ENCODE data around the gene SPTBN5. TPM values are rescaled to one million over a fixed set of nuclear protein-coding genes. Genes with fewer than 3 reads are reported as not detected.

The SPTBN5 gene
- total and polyA plus RNA-seq, 2 donors (not counting 1 experiment from before 2014, with no cell fraction given), result 0.55 to 1.4 TPM

DNA sequence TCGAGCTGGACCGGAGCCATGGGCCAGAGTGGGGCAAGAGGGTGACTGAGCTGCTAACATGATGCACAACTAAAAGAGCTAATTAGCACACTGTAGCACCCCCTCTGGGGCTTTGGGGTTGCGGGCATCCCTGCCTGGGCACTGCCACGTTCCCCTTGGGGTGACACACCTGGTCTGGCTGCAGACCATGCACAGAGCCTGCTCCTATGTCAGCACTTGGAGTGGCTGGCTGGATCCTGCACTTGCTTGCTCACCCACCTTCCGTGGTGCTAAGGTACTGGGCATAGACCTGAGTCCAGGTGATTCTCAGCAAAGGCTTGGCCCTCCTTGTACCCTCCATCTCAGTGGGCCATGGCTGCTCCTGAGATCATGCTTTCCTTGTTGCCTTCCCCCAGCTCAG lies 12.8 kb upstream of the SPTBN5 start:
- Mint-ChIP-seq H3K4me1 (peaks cover 6% of the 10 kb centered on the region), H3K9me3 (ENCODE audit: insufficient read depth) (no peaks in the 10 kb centered on the region), H3K4me3 (no peak overlapping the region), H3K27me3 (no peaks in the 10 kb centered on the region), H3K27ac (no peak overlapping the region)
- intact Hi-C loops (cut with micrococcal nuclease), result no loop called here
- peaks cover 15 to 39% of the 10 kb centered on the region in 2 experiments for H3K36me3 ChIP-seq (replicated peaks in 1 of 2; ENCODE audit: control extremely low read depth in 1 of 2, control insufficient read depth in 1 of 2, extremely low read depth in 1 of 2, insufficient read depth in 2 of 2, low read length in 1 of 2)
- 97% methylated on average over 5 of the region's 5 CpGs for WGBS (ENCODE audit: insufficient coverage)
- peaks cover 4% of the 10 kb centered on the region for H3K79me2 ChIP-seq (ENCODE audit: control insufficient read depth, insufficient read depth, low read length)
- H3K4me2 ChIP-seq (replicated peaks; ENCODE audit: low read depth, low read length, poor library complexity, severe bottlenecking), result no peak overlapping the region
- no peaks in the 10 kb centered on the region for H4K20me1 ChIP-seq (ENCODE audit: control insufficient read depth, insufficient read depth, low read length, poor library complexity, severe bottlenecking)
- H3K27ac ChIP-seq (ENCODE audit: low read length in 2 of 2), result no peak overlapping the region
- no peak overlapping the region for H3K4me3 ChIP-seq (ENCODE audit: control extremely low read depth in 1 of 5, extremely low read depth in 1 of 5, insufficient read depth in 1 of 5, low read depth in 2 of 5, low read length in 4 of 5)
- H3K9me3 ChIP-seq (ENCODE audit: control extremely low read depth in 1 of 3, control insufficient read depth in 2 of 3, insufficient read depth in 1 of 3, low read length in 2 of 3), result peaks cover 0 to 12% (median 10%) of the 10 kb centered on the region in 3 donors
- peaks cover 0 to 4% of the 10 kb centered on the region in 2 donors for H3K4me1 ChIP-seq (ENCODE audit: control insufficient read depth in 2 of 2, insufficient read depth in 2 of 2, low read length in 2 of 2)
- H3K9ac ChIP-seq (ENCODE audit: low read length), result no peak overlapping the region
- ATAC-seq (ENCODE audit: low read depth), result no peak
- DNase-seq, result no peak
- H3K27me3 ChIP-seq (replicated peaks in 1 of 4; ENCODE audit: control extremely low read depth in 1 of 4, control insufficient read depth in 3 of 4, insufficient read depth in 4 of 4, low read length in 3 of 4), result no peaks in the 10 kb centered on the region
- TF ChIP-seq EZH2 (IDR thresholded peaks at IDR 0.05; ENCODE audit: borderline replicate concordance, insufficient read depth, low read depth, low read length, poor library complexity, severe bottlenecking), result no peak
- TF ChIP-seq, protein P1, sequence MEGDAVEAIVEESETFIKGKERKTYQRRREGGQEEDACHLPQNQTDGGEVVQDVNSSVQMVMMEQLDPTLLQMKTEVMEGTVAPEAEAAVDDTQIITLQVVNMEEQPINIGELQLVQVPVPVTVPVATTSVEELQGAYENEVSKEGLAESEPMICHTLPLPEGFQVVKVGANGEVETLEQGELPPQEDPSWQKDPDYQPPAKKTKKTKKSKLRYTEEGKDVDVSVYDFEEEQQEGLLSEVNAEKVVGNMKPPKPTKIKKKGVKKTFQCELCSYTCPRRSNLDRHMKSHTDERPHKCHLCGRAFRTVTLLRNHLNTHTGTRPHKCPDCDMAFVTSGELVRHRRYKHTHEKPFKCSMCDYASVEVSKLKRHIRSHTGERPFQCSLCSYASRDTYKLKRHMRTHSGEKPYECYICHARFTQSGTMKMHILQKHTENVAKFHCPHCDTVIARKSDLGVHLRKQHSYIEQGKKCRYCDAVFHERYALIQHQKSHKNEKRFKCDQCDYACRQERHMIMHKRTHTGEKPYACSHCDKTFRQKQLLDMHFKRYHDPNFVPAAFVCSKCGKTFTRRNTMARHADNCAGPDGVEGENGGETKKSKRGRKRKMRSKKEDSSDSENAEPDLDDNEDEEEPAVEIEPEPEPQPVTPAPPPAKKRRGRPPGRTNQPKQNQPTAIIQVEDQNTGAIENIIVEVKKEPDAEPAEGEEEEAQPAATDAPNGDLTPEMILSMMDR (IDR thresholded peaks at IDR 0.05), result no peak
- H2AFZ ChIP-seq (ENCODE audit: insufficient read depth, low read depth, low read length, poor library complexity, severe bottlenecking), result no peak overlapping the region
- ChIA-PET POLR2A (no interaction called here), CTCF (interaction anchor here (1.0 to 11.2 kb wide), 5 partner anchors 9 to 303 kb away, joined by 3 to 257 read pairs (median 4); partner anchors contain the start of gene MAPKBP1)

DNA sequence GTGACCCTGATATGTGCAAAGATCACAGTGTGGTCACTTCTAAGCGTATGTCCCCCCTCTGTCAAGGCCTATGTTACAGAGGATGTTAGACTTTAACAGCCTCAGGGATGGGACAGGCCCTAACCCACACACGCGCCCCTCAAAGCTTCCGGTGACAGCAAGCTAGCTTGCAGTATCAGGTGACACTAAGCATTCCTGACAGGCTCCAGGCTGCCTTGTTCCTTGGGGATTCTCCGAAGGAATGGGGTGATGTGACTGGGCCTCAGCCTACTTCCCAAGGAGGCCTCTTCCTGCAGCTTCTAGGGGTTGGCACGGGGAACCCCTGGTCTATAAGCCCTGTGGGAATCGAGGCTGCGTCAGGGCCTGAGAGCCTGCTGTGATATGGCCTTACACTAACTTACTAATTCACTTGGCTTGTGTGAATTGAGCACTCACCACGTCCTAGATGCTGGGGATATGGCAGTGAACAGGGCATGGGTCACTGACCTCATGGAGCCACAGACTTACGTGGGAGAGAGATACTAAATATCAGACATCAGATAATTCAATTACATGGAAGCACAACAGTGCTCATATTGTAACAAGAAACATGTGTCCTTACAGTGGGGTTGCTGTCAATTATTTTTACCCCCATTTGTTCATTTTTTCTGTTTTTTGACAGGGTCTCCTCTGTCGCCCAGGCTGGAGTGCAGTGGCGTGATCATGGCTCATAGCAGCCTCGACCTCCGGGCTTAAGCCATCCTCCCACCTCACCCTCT lies 11.4 kb upstream of the SPTBN5 start:
- CTCF ChIA-PET, result interaction anchor here (0.5 to 11.2 kb wide), 53 partner anchors 9 to 440 kb away, joined by 3 to 257 read pairs (median 4); partner anchors contain the start of genes JMJD7, MAPKBP1 and SPTBN5
- TF ChIP-seq EZH2 (IDR thresholded peaks at IDR 0.05; ENCODE audit: borderline replicate concordance, insufficient read depth, low read depth, low read length, poor library complexity, severe bottlenecking), result no peak
- TF ChIP-seq, protein P1 (IDR thresholded peaks at IDR 0.05), result no peak
- Mint-ChIP-seq H3K9me3 (ENCODE audit: insufficient read depth) (no peaks in the 10 kb centered on the region), H3K27me3 (no peaks in the 10 kb centered on the region), H3K27ac (no peak overlapping the region), H3K4me3 (no peak overlapping the region), H3K4me1 (peaks cover 6% of the 10 kb centered on the region)
- H3K9ac ChIP-seq (ENCODE audit: low read length), result no peak overlapping the region
- no peak overlapping the region for H2AFZ ChIP-seq (ENCODE audit: insufficient read depth, low read depth, low read length, poor library complexity, severe bottlenecking)
- peaks cover 0 to 12% (median 10%) of the 10 kb centered on the region in 3 donors for H3K9me3 ChIP-seq (ENCODE audit: control extremely low read depth in 1 of 3, control insufficient read depth in 2 of 3, insufficient read depth in 1 of 3, low read length in 2 of 3)
- WGBS (ENCODE audit: insufficient coverage), result 100% methylated on average over 8 of the region's 14 CpGs
- POLR2A ChIA-PET, result interaction anchor here (1.1 to 1.4 kb wide), 2 partner anchors 10 to 67 kb away, joined by 3 to 7 read pairs; partner anchors contain the start of gene EHD4
- ATAC-seq (ENCODE audit: low read depth) (no peak), DNase-seq (no peak)
- H4K20me1 ChIP-seq (ENCODE audit: control insufficient read depth, insufficient read depth, low read length, poor library complexity, severe bottlenecking), result no peaks in the 10 kb centered on the region
- H3K27me3 ChIP-seq (replicated peaks in 1 of 4; ENCODE audit: control extremely low read depth in 1 of 4, control insufficient read depth in 3 of 4, insufficient read depth in 4 of 4, low read length in 3 of 4), result no peaks in the 10 kb centered on the region
- no peak overlapping the region for H3K4me2 ChIP-seq (replicated peaks; ENCODE audit: low read depth, low read length, poor library complexity, severe bottlenecking)
- H3K36me3 ChIP-seq (replicated peaks in 1 of 2; ENCODE audit: control extremely low read depth in 1 of 2, control insufficient read depth in 1 of 2, extremely low read depth in 1 of 2, insufficient read depth in 2 of 2, low read length in 1 of 2), result peaks cover 15 to 42% of the 10 kb centered on the region in 2 experiments
- intact Hi-C loops (cut with micrococcal nuclease), result no loop called here
- no peak overlapping the region for H3K4me3 ChIP-seq (ENCODE audit: control extremely low read depth in 1 of 5, extremely low read depth in 1 of 5, insufficient read depth in 1 of 5, low read depth in 2 of 5, low read length in 4 of 5)
- peaks cover 0 to 4% of the 10 kb centered on the region in 2 donors for H3K4me1 ChIP-seq (ENCODE audit: control insufficient read depth in 2 of 2, insufficient read depth in 2 of 2, low read length in 2 of 2)
- peaks cover 4% of the 10 kb centered on the region for H3K79me2 ChIP-seq (ENCODE audit: control insufficient read depth, insufficient read depth, low read length)
- H3K27ac ChIP-seq (ENCODE audit: low read length in 2 of 2), result no peak overlapping the region

Measured in B cell (primary cell).